ENCODE measurements around the gene OOSP3.
"Not testable (repeated sequence)": the region's sequence is repeated elsewhere in the genome, so short reads cannot be mapped to it uniquely, and the experiment has no call there.

Gene OOSP3

GRCh38 chr11:59900366-59901126 is 22.0 kb downstream of the OOSP3 start:
- no CpG with 5 or more reads among the region's 6 CpGs for WGBS (ENCODE audit: insufficient coverage, insufficient read length)
- Histone ChIP-seq H3K9me3 (ENCODE audit: control insufficient read depth, insufficient read depth, low read length) (no peaks in the 10 kb centered on the region), H3K36me3 (ENCODE audit: control insufficient read depth, insufficient read depth, low read length) (no peaks in the 10 kb centered on the region), H3K27ac (ENCODE audit: low read length) (no peak overlapping the region), H3K27me3 (ENCODE audit: control insufficient read depth, insufficient read depth, low read length) (no peaks in the 10 kb centered on the region), H3K4me1 (ENCODE audit: control insufficient read depth, insufficient read depth, low read length) (no peaks in the 10 kb centered on the region), H3K4me3 (ENCODE audit: low read length) (no peak overlapping the region)
- no peak for DNase-seq (ENCODE audit: low read depth, low spot score)

GRCh38 chr11:59901306-59901705 is 22.7 kb downstream of the OOSP3 start:
- WGBS (ENCODE audit: insufficient coverage, insufficient read length), result no CpG with 5 or more reads among the region's 1 CpG
- Histone ChIP-seq H3K4me3 (ENCODE audit: low read length) (no peak overlapping the region), H3K36me3 (ENCODE audit: control insufficient read depth, insufficient read depth, low read length) (no peaks in the 10 kb centered on the region), H3K4me1 (ENCODE audit: control insufficient read depth, insufficient read depth, low read length) (no peaks in the 10 kb centered on the region), H3K27ac (ENCODE audit: low read length) (no peak overlapping the region), H3K27me3 (ENCODE audit: control insufficient read depth, insufficient read depth, low read length) (no peaks in the 10 kb centered on the region), H3K9me3 (ENCODE audit: control insufficient read depth, insufficient read depth, low read length) (no peaks in the 10 kb centered on the region)
- DNase-seq (ENCODE audit: low read depth, low spot score), result no peak

- H3K36me3 ChIP-seq (ENCODE audit: control insufficient read depth, insufficient read depth, low read length); H3K4me1 ChIP-seq (ENCODE audit: control insufficient read depth, insufficient read depth, low read length); H3K9me3 ChIP-seq (ENCODE audit: control insufficient read depth, insufficient read depth, low read length); DNase-seq (ENCODE audit: low read depth, low spot score); H3K4me3 ChIP-seq (ENCODE audit: low read length); H3K27ac ChIP-seq (ENCODE audit: low read length); H3K27me3 ChIP-seq (ENCODE audit: control insufficient read depth, insufficient read depth, low read length): not testable (repeated sequence)
- no CpG with 5 or more reads among the region's 2 CpGs for WGBS (ENCODE audit: insufficient coverage, insufficient read length)
These were observed 25.0 kb downstream of the OOSP3 start for GRCh38 chr11:59903569-59903968.

GRCh38 chr11:59918480-59918879 is 39.9 kb downstream of the OOSP3 start:
- Histone ChIP-seq H3K27me3 (ENCODE audit: control insufficient read depth, insufficient read depth, low read length) (no peaks in the 10 kb centered on the region), H3K9me3 (ENCODE audit: control insufficient read depth, insufficient read depth, low read length) (peaks cover 2% of the 10 kb centered on the region; the same call in 1 of the 2 replicates), H3K36me3 (ENCODE audit: control insufficient read depth, insufficient read depth, low read length) (no peaks in the 10 kb centered on the region), H3K27ac (ENCODE audit: low read length) (no peak overlapping the region), H3K4me1 (ENCODE audit: control insufficient read depth, insufficient read depth, low read length) (no peaks in the 10 kb centered on the region), H3K4me3 (ENCODE audit: low read length) (no peak overlapping the region)
- no CpG with 5 or more reads among the region's 2 CpGs for WGBS (ENCODE audit: insufficient coverage, insufficient read length)
- DNase-seq (ENCODE audit: low read depth, low spot score), result no peak

GRCh38 chr11:59918987-59919589 is 40.5 kb downstream of the OOSP3 start:
- Histone ChIP-seq H3K27me3 (ENCODE audit: control insufficient read depth, insufficient read depth, low read length) (no peaks in the 10 kb centered on the region), H3K36me3 (ENCODE audit: control insufficient read depth, insufficient read depth, low read length) (no peaks in the 10 kb centered on the region), H3K27ac (ENCODE audit: low read length) (no peak overlapping the region), H3K4me3 (ENCODE audit: low read length) (no peak overlapping the region), H3K4me1 (ENCODE audit: control insufficient read depth, insufficient read depth, low read length) (no peaks in the 10 kb centered on the region), H3K9me3 (ENCODE audit: control insufficient read depth, insufficient read depth, low read length) (peaks cover 2% of the 10 kb centered on the region; the same call in 1 of the 2 replicates)
- peak; percentile 4 for DNase-seq (ENCODE audit: low read depth, low spot score)
- no CpG with 5 or more reads among the region's 3 CpGs for WGBS (ENCODE audit: insufficient coverage, insufficient read length)

- H3K27me3 ChIP-seq (ENCODE audit: control insufficient read depth, insufficient read depth, low read length), result no peaks in the 10 kb centered on the region
- H3K27ac ChIP-seq (ENCODE audit: low read length), result no peak overlapping the region
- no peak overlapping the region for H3K4me3 ChIP-seq (ENCODE audit: low read length)
- DNase-seq (ENCODE audit: low read depth, low spot score), result no peak
- H3K9me3 ChIP-seq (ENCODE audit: control insufficient read depth, insufficient read depth, low read length), result peaks cover 2% of the 10 kb centered on the region; the same call in 1 of the 2 replicates
- no peaks in the 10 kb centered on the region for H3K36me3 ChIP-seq (ENCODE audit: control insufficient read depth, insufficient read depth, low read length)
- no CpG with 5 or more reads among the region's 6 CpGs for WGBS (ENCODE audit: insufficient coverage, insufficient read length)
- H3K4me1 ChIP-seq (ENCODE audit: control insufficient read depth, insufficient read depth, low read length), result no peaks in the 10 kb centered on the region
These were observed 45.2 kb downstream of the OOSP3 start for GRCh38 chr11:59923813-59924212.

- WGBS (ENCODE audit: insufficient coverage, insufficient read length), result no CpG with 5 or more reads among the region's 1 CpG
- Histone ChIP-seq H3K27me3 (ENCODE audit: control insufficient read depth, insufficient read depth, low read length) (no peaks in the 10 kb centered on the region), H3K36me3 (ENCODE audit: control insufficient read depth, insufficient read depth, low read length) (no peaks in the 10 kb centered on the region), H3K27ac (ENCODE audit: low read length) (no peak overlapping the region), H3K9me3 (ENCODE audit: control insufficient read depth, insufficient read depth, low read length) (peaks cover 2% of the 10 kb centered on the region), H3K4me3 (ENCODE audit: low read length) (no peak overlapping the region), H3K4me1 (ENCODE audit: control insufficient read depth, insufficient read depth, low read length) (no peaks in the 10 kb centered on the region)
- DNase-seq (ENCODE audit: low read depth, low spot score), result no peak
These were observed 53.1 kb downstream of the OOSP3 start for GRCh38 chr11:59931688-59932087.

- no peak within 1 kb of the TSS for H3K4me3 ChIP-seq (ENCODE audit: low read length)
- H3K9me3 ChIP-seq (ENCODE audit: control insufficient read depth, insufficient read depth, low read length), result no peaks in the 10 kb centered on the region
- no peaks in the 10 kb centered on the region for H3K36me3 ChIP-seq (ENCODE audit: control insufficient read depth, insufficient read depth, low read length)
- no peak for DNase-seq (ENCODE audit: low read depth, low spot score)
- no CpG with 5 or more reads among the region's 2 CpGs for WGBS (ENCODE audit: insufficient coverage, insufficient read length)
- H3K27ac ChIP-seq (ENCODE audit: low read length), result no peak within 1 kb of the TSS
- H3K27me3 ChIP-seq (ENCODE audit: control insufficient read depth, insufficient read depth, low read length), result no peaks in the 10 kb centered on the region
- no peaks in the 10 kb centered on the region for H3K4me1 ChIP-seq (ENCODE audit: control insufficient read depth, insufficient read depth, low read length)
These were observed 59.5 kb downstream of the OOSP3 start, which contains the start of gene OOSP1 for GRCh38 chr11:59938132-59938531. TSS of gene OOSP1 (plus strand) at chr11:59938432. CDS start at chr11:59938455, 23 bp downstream.

GRCh38 chr11:59938718-59939117 is 60.1 kb downstream of the OOSP3 start:
- no CpG with 5 or more reads among the region's 3 CpGs for WGBS (ENCODE audit: insufficient coverage, insufficient read length)
- no peaks in the 10 kb centered on the region for H3K27me3 ChIP-seq (ENCODE audit: control insufficient read depth, insufficient read depth, low read length)

GRCh38 chr11:59939482-59939881 is 60.9 kb downstream of the OOSP3 start:
- Histone ChIP-seq H3K27ac (ENCODE audit: low read length) (no peak overlapping the region), H3K9me3 (ENCODE audit: control insufficient read depth, insufficient read depth, low read length) (no peaks in the 10 kb centered on the region), H3K27me3 (ENCODE audit: control insufficient read depth, insufficient read depth, low read length) (no peaks in the 10 kb centered on the region), H3K36me3 (ENCODE audit: control insufficient read depth, insufficient read depth, low read length) (no peaks in the 10 kb centered on the region), H3K4me1 (ENCODE audit: control insufficient read depth, insufficient read depth, low read length) (no peaks in the 10 kb centered on the region), H3K4me3 (ENCODE audit: low read length) (no peak overlapping the region)
- WGBS (ENCODE audit: insufficient coverage, insufficient read length), result no CpG with 5 or more reads among the region's 2 CpGs
- no peak for DNase-seq (ENCODE audit: low read depth, low spot score)

More at GRCh38 chr11:59938718-59939117, 60.1 kb downstream of the OOSP3 start:
- Histone ChIP-seq H3K4me3 (ENCODE audit: low read length) (no peak overlapping the region), H3K27ac (ENCODE audit: low read length) (no peak overlapping the region), H3K9me3 (ENCODE audit: control insufficient read depth, insufficient read depth, low read length) (no peaks in the 10 kb centered on the region), H3K4me1 (ENCODE audit: control insufficient read depth, insufficient read depth, low read length) (no peaks in the 10 kb centered on the region), H3K36me3 (ENCODE audit: control insufficient read depth, insufficient read depth, low read length) (no peaks in the 10 kb centered on the region)
- DNase-seq (ENCODE audit: low read depth, low spot score), result no peak

Data from iPS DF 6.9 (cell line).